Fibroblast of lung (primary cell): ENCODE results near the gene RTTN.

ENCODE experiments used
- CTCF ChIP-seq, 2 donors: IDR thresholded peaks in 1 of 2; conservative IDR thresholded peaks in 1 of 2; 1 replicate in 1 of 2; 2 replicates in 1 of 2; pipeline ENCODE4 v1.5.1; 2011 to 2012; ENCODE audit warnings: low read length in 2 of 2, control low read depth in 1 of 2, inconsistent platforms in 1 of 2, low read depth in 1 of 2, mild to moderate bottlenecking in 1 of 2
- EZH2 ChIP-seq: IDR thresholded peaks from 2 replicates; pipeline ENCODE4 v1.5.1; 2012; ENCODE audit warnings: low read length, control low read depth, mild to moderate bottlenecking; ENCODE audit errors: missing control alignments

GRCh38 chr18:70183441-70183840, 22.0 kb downstream of the RTTN start:
- TF ChIP-seq CTCF (conservative IDR thresholded peaks at IDR 0.05 in 1 of 2, IDR thresholded peaks at IDR 0.05 in 1 of 2; ENCODE audit: low read depth in 1 of 2, low read length in 2 of 2) (no peak), EZH2 (no peak)
